SHP77 treated with DMSO at 0.1 percent for 48 hours (cell line): ENCODE data around the gene SEC16A.
"Not testable (repeated sequence)": the region's sequence is repeated elsewhere in the genome, so short reads cannot be mapped to it uniquely, and the experiment has no call there.

ENCODE experiments used
- DNase-seq: peaks from one replicate; lab custom pipeline; 2025; lab: John Stamatoyannopoulos, UW

The SEC16A gene

DNA sequence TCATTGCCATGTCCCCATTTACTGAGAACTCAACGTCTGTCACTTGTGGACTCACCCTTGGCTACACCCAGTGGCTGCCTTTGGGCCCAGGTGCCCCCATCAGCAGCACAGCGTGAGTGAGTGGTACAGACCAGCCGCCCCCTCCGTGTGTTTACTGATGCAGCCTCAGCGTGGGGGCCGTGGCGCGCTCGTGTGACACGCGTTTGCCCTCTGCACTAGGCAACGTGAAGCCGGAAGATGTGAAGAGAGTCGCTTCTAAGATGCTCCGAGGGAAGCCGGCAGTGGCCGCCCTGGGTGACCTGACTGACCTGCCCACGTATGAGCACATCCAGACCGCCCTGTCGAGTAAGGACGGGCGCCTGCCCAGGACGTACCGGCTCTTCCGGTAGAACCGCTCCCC lies 60.0 kb downstream of the SEC16A start:
- DNase-seq = no peak

DNA sequence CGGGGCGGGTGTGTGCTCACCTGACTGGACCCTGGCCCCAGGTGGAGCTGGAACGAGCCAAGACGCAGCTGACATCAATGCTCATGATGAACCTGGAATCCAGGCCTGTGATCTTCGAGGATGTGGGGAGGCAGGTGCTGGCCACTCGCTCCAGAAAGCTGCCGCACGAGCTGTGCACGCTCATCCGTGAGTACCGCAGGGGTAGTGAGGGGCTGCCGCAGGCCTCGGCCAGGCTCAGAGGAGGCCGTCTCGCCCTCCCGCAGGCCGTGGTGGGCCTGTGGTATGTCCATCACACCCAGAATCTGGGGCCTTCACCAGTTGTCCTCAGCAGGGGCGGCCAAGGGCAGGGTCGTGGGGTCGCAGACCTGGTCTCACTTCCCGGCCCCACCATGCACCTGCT lies 61.0 kb downstream of the SEC16A start:
- DNase-seq = no peak

DNA sequence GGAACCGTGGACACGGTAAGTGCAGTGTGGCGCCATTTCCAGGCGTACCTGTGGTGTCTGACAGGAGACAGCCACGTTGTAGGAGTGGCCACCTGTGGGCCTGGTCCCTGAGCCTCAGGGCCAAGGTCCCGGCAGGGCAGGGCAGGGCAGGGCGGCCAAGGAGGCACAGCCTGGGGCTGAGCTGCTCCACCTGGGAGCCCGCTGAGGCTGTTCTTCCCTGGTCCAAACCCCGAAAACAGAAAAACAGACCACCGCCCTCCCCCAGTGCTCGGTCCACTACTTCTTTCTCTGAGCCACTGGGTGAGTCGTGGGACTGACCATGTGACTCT lies 63.8 kb downstream of the SEC16A start:
- no peak for DNase-seq

DNA sequence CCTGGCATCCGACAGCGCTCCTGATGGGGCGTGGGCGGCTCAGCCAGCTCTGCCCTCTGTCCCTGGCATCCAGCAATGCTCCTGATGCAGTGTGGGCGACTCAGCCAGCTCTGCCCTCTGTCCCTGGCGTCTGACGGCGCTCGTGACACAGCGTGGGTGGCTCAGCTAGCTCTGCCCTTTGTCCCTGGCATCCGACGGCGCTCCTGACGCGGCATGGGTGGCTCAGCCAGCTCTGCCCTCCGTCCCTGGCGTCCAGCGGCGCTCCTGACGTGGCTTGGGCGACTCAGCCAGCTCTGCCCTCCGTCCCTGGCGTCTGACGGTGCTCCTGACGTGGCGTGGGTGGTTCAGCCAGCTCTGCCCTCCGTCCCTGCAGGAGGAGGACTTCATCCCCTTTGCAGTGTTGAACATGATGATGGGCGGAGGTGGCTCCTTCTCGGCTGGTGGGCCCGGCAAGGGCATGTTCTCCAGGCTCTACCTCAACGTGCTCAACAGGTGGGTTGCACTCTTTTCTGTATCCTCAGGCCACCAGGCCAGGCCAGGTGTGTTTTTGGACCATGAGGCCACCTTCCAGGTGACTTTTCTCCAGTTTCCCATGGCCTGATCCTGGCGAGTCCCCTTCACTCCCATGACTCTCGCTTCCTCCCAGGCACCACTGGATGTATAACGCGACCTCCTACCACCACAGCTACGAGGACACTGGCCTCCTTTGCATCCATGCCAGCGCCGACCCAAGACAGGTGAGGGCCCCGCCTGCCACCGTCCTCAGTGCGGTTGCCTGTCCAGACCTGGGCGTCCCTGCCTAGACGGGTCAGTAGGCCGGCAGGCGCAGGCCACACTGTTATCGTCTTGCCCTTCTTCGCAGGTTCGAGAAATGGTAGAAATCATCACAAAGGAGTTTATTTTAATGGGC lies 64.4 kb downstream of the SEC16A start:
- DNase-seq = no peak

DNA sequence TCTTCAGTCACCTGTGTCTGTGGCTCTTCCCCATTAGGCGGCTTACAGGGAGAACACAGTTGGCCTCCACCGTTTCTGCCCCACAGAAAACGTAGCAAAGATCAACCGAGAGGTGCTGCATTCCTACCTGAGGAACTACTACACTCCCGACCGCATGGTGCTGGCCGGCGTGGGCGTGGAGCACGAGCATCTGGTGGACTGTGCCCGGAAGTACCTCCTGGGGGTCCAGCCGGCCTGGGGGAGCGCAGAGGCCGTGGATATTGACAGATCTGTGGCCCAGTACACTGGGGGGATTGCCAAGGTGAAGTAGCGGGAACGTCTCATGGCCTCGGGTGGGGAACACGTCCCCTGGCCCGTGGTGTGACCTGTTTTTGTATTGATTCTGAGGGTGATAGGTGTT lies 65.9 kb downstream of the SEC16A start:
- DNase-seq = no peak

DNA sequence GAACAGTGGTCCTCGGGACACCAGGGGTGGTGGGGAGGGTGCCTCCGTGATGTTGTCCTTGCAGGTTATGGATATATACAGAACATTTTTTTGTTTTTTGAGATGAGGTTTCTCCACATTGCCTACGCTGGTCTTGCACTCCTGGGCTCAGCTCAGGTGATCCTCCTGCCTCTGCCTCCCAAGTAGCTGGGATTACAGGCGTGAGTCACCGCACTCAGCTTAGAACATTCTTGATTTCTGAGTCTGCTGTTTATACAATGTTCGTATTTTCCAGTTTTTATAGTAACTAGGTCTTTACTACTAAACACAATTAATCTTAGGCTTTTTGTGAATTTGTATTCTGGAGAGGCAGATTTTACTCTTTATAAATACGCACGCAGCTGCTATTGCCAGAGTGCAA lies 66.4 kb downstream of the SEC16A start:
- no peak for DNase-seq

DNA sequence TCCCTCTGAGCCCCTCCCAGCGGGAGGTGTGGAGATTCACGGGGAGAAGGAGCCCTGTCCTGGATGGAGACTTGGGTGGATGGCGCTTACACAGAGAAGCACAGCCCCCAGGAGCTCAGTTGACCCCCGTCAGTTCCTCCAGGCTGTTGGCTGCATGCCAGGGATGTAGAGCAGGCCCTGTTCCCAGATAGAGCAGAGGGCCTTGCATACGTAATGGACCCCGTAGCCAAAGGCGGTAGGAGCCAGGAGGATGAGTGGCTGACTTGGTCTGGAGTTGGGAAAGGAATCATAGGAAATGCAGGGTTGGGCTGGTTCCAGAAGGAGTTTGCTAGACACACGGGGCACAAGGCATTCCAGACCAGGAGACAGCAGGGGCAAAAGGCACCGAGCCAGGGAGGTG lies 69.9 kb downstream of the SEC16A start:
- DNase-seq = no peak

DNA sequence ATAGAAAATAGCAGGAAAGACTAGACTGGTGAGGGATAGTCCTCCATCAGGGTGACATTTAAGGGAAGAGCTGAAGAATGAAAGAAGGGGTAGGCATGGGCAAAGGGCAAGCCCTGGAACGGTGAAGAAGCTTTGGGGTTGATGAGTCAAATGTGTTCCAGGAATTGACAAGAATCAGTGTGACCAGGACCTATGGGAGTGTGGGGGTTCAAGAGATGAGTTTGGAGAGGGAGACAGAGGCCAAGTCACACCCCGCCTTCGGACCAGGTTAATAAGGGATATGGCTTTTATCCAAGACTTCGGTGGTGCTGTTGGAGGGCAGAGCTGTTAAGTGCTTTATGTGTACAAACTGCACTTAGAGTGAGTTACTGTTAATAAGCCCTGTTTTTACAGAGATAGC lies 71.5 kb downstream of the SEC16A start:
- DNase-seq = no peak

DNA sequence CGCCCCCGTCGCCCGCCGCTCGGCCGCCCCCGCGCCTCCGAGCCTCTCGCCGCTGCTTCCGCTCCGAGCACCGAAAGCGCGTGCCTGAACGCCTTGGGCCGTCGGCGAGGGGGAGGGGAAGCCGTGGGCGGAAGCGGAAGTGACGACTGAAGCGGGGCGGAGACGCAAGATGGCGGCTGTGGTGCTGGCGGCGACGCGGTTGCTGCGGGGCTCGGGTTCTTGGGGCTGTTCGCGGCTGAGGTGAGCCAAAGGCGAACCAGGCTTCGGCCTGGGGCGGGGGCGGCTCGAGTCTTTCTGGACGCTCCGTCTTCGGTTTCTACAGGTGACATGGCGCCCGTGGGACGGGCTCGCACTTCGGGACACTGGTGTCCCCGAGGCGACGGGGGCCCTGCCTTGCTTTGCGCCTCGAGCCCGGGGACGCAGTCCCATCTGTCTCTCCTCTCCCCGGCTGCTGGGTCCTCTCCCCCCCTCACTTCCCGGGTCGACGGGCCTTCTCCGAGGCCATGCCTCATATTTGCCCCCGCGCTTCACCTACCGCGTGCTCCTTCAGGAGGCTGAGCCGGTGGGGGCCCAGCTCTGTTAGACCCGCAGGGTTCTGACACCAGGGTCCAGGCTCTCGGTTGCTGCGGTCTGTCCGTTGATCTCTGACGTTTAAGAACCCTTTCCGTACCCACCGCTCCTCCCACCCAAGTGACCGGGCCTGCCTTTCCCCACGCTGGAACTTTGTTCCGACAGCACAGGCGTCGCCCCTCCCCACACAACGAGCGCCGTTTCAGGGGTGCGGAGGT lies 72.1 kb downstream of the SEC16A start, which contains the start of the genes ENTR1 and PMPCA:
Gene ENTR1, minus strand, starts transcription at position 115 of the 788 bp plus-strand sequence. CDS start 217 bp downstream, outside the sequence.
Gene PMPCA, plus strand, starts transcription at position 159 of the 788 bp plus-strand sequence. Its CDS starts 11 bp downstream, at position 170.
- peak; percentile 34 for DNase-seq

DNA sequence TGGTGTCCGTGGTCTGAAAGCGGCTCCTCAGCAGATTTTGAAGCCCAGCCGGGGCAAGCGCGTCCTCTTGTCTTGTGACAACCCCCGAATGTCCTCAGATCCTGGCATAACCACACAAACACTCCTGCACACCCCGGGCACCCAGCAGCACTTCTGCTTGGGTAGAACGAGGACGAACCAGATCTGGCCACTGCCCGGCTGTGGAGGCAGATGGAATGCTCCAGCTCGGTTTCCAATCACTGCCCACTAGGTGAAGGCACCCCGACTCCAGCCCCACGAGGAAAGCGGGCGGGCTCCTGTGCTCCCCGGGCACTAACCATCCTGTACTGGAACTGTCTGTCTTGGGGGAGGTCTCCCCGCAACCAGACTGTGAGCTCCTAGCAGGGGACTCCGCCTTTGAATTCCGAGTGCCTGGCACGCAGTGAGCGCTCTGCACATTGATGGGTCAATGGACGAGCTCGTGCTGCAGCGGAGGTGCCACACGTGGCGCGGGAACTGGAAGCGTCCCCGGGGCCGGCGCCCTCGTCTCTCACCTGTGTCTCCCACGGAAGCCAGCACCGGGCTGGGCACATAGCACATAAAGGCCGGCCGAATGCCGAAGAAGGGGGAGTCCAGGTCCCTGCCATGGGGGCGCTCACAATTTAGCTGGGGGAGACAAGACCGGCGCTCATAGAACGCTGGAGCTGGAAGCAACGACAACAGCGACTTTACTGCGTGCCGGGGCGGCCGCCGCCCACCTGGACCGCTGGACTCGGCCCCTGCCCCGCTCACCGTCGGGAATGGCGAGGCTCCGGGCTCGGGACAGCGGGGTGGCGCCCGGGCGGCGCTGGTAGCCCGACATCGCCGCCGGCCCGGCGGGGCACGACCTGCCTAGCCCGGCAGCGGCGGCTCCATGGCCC lies 73.0 kb downstream of the SEC16A start:
- DNase-seq = no peak

DNA sequence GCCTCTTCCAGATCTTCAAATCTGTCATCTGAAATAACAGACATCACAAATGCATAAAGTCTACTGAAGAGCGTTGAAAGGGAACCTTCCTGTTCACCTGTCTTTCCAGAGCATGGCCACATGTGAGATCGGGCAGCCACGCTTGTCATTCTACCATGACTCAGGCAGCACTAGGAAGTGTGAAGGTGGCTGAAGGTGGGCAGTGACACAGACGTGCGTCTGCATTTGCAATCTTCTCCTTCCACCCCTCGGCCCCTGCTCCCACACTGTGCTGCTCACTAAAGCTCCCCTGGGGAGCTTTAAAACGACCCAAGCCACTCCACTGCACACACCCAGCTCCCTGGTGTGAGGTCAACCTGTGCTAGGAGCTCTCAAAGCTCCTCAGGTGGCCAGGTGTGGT lies 74.9 kb downstream of the SEC16A start:
- no peak for DNase-seq

DNA sequence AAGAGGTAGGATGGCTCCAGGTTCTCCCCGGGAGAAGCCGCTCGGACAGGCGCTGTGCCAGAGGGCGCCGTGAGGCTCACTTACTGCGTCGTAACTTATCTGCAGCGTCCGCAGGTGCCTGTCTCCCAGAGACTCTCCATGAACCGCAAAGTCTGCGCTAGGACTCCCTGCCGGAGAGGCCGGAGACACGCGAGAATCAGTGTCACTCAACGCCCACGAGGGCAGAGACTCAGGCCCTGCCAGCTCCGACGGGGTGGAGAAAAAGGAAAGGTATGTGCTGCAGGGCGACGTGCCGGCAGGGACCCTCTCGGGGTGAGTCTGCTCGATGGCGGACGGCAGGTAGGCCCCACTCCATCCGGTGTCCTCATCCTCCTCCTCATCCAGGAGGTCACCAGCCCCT lies 75.8 kb downstream of the SEC16A start:
- not testable (repeated sequence) for DNase-seq

DNA sequence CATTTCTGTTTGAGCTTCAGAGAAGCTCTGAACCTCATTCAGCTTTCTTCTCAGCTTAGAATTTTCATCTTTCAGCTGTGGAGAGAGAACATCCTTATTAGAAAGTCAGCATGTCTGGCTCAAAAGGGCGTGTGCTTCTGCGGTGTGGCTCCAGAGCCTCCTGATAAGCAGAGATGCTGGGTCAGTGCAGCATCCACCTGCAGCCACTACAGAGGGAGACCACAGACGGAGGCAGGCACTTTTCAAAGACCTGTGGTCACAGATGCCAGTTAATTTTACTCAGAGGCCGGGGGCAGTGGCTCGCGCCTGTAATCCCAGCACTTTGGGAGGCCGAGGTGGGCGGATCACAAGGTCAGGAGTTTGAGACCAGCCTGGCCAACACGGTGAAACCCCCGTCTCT lies 76.9 kb downstream of the SEC16A start:
- DNase-seq = not testable (repeated sequence)

DNA sequence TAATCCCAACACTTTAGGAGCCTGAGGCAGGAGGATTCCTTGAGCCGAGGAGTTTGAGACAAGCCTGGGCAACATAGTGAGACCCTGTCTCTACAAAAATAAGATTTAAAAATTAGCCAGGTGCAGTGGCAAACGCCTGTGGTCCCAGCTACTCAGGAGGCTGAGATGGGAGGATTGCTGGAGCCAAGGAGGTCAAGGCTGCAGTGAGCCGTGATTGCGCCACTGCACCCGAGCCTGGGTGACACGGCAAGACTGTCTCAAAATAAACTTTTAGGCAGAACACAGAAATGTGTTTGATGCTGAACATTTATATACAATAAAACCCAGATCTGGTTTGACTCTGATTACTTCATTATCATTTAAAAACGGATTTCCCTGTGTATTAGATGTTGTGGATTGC lies 77.4 kb downstream of the SEC16A start:
- DNase-seq = no peak

DNA sequence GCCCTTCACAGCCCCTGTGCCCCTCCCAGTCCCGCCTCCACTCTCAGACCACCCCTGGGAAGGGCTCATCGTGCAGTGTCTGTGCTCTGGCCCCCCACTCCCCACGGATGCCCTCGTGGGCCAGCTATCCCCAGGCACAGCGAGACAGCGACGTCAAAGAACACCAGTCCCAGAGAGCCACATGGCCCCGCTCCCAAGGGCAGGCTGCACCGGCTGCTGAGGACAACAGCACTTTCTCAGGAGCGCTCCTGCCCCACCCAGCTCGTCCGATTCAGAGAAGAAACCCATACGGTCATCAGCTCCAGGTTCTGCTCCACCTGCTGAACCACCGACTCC lies 78.1 kb downstream of the SEC16A start:
- no peak for DNase-seq

DNA sequence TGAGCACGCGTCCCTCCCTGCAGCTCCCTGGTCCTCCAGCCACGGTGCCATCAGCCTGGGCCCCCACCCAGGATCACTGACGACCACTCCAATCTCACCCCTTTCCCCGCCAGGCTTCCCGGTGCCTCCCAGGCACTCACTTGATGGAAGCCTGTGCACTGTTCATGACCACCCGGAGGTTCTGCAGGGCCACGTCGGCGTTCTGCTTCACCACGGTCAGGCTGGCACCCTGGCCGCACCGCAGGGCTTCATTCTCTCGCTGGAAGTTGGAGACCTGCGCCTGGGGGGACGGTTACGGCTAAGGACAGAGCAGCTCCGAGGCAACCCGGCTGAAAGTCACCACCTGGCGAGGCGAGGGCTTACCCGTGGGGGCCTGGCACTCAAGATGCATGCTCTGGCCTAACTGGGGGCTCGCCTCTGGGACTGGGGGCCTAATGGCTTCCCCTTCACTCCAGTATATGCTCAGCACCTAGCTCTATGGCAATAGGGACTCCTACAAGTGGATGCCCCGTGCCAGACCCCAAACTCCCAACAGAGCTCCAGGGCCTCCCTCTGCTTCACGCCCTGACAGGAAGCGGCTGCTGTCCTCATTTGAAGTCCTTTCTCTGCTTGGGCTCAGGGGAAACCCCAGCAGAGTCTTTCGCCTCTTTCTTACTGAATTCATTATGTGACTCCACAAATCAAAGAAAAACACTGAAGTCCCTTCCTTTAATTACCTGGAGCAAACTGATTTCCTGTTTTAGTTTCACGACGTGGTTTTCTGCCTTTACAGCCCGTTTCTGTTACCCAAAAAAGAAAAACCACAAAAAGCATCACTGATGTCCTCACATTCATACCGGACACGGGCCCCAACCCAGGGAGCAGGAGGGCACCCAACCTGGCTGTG lies 78.7 kb downstream of the SEC16A start:
- DNase-seq = no peak

DNA sequence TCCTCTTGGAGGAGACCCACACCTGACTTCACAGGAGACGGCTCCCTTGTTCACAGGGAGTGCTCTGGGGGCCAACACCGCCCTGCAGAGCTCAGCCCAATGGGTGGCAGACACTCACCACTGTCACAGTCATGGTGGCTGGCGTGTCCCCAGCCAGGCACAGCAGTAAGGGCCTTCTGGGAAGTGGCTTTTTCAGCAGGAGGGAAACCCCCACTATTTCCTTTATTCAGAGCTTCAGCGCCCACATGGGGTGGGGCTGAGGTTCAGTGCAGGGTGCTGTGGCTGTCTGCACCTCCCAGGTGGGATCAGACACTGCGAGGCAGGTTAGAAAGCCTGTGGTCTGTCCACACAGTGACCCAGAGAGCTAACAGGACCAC lies 79.3 kb downstream of the SEC16A start:
- DNase-seq = no peak

DNA sequence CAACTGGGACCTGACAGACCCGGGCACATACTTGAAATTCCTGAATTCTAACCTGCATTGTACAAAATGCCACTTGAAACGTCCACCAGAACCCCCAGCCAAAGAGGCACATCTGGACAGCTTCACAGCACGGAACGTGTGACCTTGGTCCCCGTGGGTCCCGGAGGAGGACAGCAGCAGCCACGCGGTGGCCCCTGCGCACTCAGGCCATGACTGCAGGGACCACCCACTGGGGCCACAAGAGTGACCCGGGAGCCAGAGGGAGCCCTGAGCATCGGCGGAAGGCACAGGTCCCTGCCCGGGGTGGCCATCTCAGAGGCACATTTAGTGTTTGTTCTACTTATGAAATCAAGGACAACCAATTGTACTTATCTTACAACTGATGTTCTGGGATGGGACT lies 80.8 kb downstream of the SEC16A start:
- no peak for DNase-seq

DNA sequence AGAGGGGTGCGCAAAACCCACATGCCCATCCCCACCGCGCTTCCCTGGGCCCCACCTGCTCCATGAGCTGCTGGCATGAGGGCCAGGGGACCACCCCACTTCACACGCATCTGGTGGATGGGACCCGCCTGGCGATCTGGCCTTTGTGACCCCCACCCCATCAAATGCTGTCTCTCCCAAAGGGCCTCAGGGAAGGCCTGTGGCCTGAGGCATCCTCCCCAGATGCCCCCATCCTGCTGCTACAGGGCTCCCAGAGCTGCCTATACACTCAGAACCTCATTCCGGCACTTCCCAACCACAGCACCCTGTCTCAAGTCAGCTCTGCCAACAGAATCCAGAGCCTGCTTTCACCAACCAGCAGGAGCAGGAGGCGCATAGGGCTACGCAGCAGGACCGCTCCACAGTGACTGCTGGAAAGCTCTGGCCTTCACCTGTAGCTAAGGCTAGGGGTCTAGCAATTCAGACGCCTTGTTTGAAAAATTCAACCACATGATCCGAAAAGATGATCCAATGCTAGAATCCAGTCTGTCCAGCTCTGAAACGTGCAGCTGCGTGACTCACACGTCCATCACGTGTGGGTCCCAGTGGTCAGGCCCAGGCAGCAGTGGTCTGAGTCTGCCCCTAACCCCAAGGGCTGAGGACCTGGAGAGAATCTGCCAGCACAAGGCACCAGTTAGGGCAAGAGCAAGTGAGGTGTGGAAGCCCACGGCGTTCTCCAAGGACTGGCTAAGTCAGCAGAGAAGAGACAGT lies 81.5 kb downstream of the SEC16A start:
- DNase-seq = no peak

DNA sequence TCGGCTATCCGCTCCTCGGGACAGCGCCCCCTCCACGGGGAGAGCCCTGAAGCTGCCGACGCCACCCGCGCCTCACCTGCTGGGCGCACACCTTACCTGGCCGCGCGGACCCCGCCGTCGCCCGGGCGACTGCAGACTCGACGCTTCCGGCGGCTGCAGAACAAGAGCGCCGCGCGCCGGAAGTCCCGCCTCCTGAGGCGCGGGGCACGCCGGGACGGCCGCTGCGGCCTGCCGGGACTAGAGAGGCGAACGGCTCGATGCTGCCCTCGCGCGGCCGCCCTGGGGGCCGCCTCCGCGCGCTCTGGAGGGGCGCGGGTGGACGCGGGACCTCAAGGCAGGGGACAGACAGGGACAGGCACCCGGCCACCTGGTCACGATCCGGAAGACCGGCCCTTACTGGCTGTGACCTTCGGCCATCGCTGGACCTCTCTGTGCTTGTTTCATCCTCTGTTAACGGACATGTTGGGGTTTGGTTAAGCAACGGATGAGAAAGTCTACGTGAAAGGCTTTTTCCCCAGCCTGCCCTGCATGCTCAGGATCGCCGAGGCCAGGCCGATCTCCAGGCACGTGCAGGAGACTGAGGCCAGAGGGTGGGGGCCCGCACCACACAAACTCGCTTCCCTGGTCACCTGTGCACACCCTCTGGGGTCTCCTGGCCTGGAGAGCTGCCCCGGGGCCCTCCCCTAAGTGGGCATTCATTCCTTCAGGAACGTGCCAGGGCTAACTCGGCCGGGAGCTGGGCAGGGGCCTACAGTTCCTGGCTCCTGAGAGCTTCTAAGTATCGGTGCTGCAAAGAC lies 82.6 kb downstream of the SEC16A start, which contains the start of gene SNAPC4:
Gene SNAPC4, minus strand, starts transcription at position 133 of the 797 bp plus-strand sequence. CDS start 1,742 bp downstream, outside the sequence.
- peak; percentile 58 for DNase-seq
